Limb (tissue), 2 donors: ENCODE measurements around the gene LAG3.
"Not testable (repeated sequence)": the region's sequence is repeated elsewhere in the genome, so short reads cannot be mapped to it uniquely, and the experiment has no call there.

Experiments used
- DNase-seq, 2 donors: peaks; one replicate each; pipeline ENCODE4 v3.0.0-alpha.2; 2016; ENCODE audit errors: extremely low spot score in 2 of 2

Gene LAG3

DNA sequence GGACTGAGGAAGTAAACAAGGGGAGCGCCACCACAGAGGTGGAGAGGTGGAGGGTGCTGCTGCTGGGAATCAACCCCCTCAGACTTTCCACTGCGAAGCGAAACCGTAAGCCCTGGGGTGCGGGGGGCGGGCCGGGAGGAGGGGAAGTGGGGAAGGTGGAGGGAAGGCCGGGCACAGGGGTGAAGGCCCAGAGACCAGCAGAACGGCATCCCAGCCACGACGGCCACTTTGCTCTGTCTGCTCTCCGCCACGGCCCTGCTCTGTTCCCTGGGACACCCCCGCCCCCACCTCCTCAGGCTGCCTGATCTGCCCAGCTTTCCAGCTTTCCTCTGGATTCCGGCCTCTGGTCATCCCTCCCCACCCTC is at the start of gene LAG3:
LAG3 (plus strand) TSS at position 190 of the 365 bp plus-strand sequence. CDS start 333 bp downstream, outside the sequence.
- no peak for DNase-seq

DNA sequence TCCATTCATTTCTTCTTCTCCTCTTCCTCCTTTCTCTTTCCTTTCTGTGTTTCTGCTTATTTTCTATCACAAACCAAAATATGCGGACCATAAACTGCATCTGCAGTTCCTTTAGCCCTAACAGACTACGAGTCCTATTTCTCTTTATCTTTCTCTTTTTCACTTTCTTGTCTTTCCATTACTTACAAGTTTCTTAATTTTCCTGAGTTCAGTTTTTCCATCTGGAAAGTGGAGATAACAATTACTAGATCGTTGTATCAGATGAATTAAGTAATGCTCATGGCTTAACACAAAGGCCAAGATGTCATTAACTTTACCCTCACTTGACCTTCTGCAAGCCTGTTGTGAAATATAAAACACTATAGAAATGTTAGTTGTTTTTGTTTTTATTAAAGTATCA is 49.5 kb upstream of the LAG3 start:
- no peak for DNase-seq

DNA sequence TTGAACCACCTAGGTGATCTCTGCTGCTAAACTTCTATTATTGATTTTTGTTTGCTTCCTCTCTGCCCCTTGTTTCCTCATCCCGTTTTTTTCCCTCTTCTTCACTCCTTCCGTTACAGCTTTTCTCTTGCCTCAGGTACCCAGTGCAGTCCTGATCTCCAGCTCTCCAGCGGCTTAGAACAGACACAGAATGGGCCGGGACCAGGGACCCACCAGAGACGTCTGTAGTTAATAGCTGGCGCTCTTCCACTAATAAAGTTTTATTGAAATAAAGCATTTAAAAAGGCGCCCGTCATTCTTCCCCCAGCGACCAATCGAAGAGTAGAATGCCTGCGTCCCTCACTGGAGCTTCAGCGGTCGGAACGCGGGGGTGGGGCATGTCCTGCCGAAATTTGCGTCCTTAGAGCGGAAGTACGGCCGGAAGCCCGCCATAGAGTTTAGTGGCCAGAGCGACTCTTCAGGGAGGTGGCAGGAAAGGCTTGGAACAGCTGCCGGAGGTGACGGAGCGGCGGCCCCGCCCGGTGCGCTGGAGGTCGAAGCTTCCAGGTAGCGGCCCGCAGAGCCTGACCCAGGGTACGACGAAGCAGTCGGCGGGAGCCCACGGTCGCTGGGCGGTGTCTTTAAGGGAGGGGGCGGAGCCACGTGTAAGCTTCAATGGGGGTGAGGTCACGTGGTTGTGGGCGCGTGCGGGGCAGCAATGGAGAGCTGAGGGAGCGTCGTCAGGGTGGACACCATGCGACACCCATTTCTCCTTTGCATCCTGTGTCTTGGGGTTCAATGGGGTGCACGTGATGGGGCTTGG is 48.5 kb upstream of the LAG3 start, which contains the start of gene COPS7A:
COPS7A (plus strand) TSS at position 440 of the 802 bp plus-strand sequence. CDS start 611 bp downstream, outside the sequence.
- DNase-seq, result peak; percentile 97

DNA sequence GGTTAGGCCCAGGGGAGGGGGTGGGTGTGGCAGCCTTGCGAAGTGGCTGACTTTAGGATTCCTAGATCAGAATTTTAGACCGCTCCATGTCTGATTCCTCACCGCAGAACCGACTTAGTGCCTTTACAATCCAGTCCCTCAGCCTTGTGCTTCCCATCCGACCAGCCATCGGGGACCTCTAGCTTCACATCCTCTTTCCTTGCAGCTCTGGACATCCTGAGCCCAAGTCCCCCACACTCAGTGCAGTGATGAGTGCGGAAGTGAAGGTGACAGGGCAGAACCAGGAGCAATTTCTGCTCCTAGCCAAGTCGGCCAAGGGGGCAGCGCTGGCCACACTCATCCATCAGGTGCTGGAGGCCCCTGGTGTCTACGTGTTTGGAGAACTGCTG is 47.9 kb upstream of the LAG3 start:
- DNase-seq, result no peak

DNA sequence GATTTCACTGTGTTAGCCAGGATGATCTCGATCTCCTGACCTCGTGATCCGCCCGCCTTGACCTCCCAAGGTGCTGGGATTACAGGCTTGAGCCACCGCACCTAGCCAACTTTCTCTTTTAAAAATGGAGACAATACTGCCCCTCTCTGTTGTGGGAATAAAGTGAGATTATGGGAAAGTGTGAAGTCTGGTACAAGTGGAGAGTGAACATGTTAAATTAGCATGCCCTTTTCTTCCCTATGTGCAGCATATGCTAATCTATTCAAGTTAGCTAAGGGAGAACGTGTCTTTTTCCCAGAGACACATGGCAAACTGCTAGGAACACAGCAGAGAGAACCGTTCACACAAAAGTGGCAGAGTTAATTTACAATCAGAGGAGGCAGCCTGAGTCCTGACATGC is 47.0 kb upstream of the LAG3 start:
- no peak for DNase-seq

DNA sequence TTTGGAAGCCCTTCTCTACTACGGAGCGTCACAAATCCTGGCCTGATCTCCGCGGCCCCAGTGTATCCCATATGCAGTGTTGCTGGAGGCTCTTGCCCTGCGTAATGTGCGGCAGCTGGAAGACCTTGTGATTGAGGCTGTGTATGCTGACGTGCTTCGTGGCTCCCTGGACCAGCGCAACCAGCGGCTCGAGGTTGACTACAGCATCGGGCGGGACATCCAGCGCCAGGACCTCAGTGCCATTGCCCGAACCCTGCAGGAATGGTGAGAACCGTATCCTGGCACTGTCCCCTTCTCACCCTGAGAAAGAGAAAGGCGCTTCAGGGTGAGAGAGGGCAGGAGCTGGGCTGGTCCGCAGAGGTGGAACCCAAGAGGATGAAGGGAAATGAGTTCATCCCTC is 43.1 kb upstream of the LAG3 start:
- DNase-seq, result no peak

DNA sequence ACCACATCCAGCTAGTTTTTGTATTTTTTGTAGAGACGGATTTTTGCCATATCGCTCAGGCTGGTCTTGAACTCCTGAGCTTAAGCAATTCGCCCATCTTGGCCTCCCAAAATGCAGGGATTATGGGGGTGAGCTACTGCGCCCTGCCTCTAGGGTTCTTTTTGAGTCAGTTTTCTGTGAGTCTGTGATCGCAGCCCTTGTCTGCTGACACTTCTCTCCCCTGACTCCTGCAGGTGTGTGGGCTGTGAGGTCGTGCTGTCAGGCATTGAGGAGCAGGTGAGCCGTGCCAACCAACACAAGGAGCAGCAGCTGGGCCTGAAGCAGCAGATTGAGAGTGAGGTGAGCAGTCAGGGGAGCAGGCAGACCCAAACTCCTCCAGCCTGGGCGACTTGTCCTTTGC is 42.2 kb upstream of the LAG3 start:
- no peak for DNase-seq

DNA sequence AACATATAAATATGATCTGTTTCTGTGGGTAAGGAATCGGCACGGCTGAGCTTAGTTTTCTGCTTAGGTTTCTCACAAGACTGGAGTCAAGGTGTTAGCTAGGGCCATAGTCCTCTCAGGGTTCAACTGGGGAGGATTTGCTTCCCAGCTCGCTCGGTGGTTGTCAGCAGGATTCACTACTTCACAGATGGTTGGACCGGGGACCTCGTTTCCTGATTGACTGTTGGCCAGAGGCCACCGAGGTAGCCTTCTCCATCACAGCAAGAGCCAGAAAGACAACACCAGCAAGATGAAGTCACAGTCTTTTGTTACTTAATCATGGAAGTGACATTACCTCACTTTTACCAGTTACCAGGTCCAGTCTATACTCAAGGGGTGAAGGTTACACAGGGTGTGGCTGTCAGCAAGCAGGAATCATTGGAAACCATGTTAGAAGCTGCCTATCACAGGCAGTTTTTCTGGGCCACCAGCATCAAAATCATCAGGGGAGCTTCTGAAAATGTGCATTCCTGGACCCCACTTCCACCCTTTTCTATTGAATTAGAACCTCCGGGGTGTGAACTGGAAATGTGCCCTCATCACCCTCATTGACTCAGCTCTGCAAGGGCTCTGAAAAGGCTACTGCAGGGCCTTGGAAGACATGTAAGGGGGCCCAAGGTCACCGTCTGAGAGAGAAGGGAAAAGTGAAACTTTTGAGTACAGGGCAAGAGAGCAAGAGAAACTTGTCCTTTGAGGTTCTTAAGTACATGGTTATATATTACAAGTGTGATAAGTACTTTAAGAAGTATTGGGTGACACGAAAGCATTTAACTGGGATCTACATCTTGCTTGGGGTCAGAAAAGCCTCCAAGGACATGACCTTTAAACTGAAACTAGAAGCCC is 37.6 kb upstream of the LAG3 start:
- no peak for DNase-seq

DNA sequence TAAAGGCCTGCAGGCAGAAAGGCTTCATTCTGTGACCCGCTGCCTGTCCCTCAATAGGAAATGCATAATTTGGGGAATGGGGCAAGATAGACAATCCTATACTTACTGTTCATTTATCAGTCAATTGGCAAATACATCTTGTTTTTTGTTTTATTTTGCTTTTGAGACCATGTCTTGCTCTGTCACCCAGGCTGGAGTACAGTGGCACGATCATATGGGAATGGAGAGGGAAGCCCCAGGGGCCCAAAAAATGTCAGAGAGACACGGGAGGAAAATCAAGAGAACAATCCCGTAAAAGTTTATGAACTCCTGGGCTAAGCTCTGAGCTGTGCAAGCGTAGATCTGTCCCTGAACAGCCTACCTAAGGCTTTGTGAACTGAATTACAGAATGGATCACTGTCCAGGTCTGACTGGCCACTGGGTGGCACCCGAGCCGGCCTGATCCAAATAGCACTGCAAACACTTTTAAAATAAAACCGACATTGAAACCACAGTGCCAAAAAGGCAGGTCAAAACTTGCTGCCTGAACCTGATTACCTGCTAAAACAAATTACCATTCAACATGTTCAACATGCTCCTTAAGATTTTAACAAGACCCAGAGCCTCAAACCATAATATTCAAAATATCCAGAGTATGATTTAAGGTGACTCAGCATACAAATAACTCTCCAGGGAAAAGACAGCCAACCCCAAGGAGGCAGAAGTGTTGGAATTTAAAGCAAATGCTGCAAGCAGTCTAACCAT is 36.7 kb upstream of the LAG3 start:
- DNase-seq, result peak; percentile 62 to 69

DNA sequence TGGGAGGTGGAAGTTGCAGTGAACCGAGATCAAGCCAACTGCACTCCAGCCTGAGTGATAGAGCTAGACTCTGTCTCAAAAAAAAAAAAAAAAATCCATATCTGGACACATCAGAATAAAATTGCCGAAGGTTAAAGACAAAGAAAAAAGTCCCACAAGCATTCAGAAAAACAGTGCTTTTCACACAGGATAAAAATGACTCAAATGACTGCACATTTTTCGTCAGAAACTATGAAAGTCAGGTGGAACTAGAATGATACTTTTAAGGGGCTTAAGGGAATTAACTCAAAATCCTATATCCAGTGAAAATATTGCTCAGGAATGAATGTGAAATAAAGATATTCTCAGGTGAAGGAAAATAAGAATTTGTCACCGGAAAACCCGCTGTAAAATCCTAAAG is 35.6 kb upstream of the LAG3 start:
- no peak for DNase-seq

DNA sequence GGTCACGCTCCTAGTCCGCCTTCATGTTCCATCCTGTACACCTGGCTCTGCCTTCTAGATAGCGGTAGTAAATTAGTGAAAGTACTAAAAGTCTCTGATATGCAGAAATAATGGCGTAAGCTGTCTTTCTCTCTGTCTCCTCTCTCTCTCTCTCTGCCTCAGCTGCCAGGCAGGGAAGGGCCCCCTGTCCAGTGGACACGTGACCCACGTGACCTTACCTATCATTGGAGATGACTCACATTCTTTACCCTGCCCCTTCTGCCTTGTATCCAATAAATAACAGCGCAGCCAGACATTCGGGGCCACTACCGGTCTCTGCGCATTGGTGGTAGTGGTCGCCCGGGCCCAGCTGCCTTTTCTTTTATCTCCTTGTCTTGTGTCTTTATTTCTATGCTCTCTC is 30.2 kb upstream of the LAG3 start:
- DNase-seq, result not testable (repeated sequence)

DNA sequence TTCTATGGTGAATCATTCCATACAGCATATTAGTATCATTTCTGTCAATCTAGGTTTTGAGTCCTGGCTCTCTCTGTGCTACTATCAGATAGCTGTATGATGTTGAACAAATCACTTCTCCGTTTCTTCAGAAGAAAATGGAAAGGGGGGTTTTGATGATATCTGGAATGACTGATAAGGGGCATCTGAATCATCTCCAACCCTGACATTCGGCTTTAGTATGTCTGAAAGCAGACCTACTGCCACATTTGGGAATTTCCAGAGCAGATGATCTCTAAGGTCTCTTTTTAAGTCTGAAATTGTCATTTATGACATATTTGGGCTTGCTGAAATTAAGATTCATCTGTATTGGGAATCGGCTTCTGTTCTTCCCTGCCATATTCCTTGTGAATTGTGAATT is 29.5 kb upstream of the LAG3 start:
- no peak for DNase-seq

DNA sequence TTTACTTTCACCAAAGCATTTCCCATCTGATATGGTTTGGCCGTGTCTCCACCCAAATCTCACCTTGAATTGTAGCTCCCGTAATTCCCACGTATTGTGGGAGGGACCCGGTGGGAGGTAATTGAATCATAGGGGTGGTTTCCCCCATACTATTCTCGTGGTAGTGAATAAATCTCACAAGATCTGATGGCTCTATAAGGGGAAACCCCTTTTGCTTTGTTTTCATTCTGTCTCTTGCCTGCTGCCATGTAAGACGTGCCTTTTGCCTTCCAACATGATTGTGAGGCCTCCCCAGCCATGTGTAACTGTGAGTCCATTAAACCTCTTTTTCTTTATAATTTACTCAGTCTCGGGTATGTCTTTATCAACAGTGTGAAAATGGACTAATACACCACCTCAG is 29.0 kb upstream of the LAG3 start:
- DNase-seq, result not testable (repeated sequence)

DNA sequence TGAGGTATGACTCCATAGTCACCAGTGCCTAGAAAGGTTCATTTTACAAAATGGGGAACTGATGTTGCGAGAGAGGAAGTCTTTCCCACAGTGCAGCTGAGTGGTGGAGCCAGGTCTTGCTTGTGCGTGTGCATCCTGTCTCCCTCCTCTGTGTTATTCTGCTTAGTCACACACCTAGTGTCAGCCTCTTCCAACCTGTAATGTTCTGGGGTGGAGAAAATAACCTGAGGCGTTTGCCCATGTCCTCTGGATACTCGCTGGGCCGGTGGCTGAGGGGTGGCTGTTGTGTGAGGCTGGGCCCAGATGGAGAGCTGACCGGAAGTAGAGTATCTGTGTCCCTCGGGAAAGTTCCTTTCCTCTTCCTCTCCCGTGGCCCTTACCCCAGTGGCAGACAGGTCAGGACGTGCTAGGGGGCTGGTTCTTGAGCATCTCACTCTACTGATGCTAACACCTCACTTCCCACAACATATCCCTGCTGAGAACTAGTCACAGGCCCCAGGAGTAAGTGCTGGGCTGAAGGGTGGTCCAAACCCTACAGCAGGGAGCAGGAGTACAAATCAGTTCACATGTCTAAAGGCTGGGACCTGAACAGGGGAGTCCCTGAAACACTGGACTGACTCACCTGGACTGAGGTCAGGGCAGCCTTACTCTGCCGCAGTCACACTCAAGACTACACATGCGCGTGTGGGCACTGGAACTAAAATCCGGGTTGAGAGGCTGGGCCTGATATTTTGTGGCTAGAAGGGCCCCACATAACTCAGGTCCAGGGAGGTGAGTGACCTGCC is 26.4 kb upstream of the LAG3 start:
- no peak for DNase-seq

DNA sequence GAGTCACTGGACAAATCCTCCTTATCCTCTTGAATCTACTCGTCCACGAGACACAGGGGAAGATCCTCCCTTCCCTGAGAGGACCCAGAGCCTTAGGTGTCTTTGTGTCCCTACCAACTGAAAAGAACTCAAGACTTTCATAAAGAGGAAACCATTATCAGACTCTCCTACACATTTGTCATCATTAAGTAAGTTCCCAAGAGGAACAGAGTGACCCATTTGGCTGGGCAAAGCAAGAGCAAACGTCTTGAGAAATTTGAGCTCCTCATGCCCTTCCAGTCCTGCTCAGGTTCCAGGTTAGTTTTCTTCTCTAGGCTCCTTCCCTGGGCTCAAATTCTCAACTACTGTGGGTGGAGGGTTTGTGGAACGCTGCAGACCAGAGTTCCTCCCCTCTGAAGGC is 25.1 kb upstream of the LAG3 start:
- no peak for DNase-seq

DNA sequence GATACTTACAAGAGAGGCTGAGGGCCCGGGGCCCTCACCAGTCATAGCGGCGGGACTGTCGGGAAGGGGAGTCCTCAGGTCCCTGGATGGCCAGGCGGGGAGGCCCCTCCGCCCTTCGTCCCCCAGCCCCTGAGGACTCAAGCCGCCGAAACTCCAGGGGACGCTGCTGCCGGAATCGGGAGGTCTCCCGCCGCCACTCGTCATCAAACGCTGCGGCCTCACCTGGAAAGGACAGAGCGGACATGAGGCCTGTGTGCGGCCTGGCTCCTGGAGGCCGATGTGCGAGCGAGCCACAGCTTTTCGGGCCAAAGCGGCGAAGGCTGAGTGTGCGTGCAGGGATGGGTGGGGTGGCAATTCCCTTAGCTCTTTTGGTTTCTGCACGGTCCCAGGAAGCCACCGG is 23.6 kb upstream of the LAG3 start:
- no peak for DNase-seq

DNA sequence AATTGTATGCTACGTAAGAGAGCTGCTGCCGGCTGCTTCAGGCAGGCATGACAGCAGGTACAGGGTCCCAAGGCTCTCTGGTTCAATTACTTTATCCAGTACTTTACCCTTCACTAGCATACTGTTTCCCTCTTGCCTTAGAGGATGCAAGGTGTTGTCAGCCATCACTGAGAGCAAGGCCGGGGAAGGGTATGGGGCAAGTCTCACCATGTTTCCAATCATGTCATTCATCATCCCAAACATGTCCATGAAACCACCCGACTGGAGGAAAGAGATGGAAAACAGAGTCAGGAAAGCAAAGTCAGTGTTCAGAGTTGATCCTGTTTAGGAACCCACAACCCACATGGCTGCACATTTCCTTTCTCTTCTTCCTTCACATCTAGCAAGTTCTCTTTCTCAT is 21.8 kb upstream of the LAG3 start:
- no peak for DNase-seq

DNA sequence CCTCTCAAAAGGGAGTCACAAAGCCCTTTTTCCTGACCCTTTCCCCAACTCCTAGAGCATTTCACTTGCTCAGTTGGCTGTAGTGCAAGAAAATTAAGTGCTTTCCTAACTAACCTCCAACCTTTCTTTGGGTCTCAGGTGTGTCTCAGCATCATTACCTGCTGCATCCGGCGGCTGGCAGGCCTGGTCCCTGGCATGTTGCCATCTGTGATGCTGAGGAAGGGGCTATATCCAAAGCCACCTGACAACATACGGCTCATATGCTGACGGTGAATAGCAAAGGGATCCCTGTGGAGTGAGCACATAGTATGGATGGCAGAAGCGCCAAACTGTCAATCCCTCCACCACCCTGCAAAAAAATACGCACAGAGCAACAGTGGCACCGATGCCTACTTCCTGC is 20.6 kb upstream of the LAG3 start:
- DNase-seq, result no peak

DNA sequence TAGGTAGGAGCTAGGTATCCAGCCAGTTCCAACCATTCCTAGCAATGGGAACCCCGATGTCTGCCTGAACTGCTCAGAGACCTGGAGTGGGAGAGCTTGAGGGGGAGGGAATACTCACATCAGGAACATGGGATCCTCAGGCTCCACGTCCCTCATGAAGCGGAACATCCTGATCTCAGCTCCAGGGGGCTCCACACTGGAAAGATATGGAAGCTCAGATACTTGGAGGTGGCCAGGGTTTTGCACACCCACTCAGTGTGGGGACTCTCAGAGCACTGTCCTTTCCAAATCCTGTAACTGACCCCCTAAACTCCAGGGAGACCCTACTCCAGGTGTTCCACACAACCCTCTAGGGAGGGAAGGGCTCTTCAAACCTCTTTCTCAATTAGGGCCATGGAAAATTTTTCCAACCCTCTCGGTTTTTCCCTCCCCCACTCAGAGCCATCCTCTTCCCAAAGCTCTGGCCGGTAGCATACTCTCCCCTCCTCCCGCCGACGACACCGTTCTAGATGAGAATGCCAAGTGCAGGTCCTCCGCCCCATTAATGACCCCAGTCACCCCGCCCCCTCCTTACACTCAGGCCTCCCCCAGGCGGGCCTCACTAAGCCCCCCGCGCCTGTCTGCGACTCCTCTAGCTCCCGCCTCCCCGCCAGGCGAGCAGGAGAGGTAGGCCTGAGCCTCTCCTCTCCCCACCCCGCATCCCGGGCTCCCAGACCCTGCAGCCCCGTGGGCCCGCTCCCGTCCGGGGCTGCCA is 20.0 kb upstream of the LAG3 start:
- DNase-seq, result peak; percentile 53 to 66
